IPS-NIHi7 (cell line): ENCODE results near the gene RABAC1.
"Not testable (repeated sequence)": the region's sequence is repeated elsewhere in the genome, so short reads cannot be mapped to it uniquely, and the experiment has no call there.

ENCODE experiments used
- DNase-seq: peaks from one replicate; pipeline ENCODE4 v3.0.0; 2012; ENCODE audit warnings: mixed read lengths; ENCODE audit errors: extremely low spot score

RABAC1 gene

GRCh38 chr19:41915776-41916414, 43.2 kb downstream of the RABAC1 start:
- no peak for DNase-seq

GRCh38 chr19:41915021-41915775, 43.9 kb downstream of the RABAC1 start:
- no peak for DNase-seq

- DNase-seq = not testable (repeated sequence)
These were observed 44.7 kb downstream of the RABAC1 start for GRCh38 chr19:41914424-41914834.

DNA sequence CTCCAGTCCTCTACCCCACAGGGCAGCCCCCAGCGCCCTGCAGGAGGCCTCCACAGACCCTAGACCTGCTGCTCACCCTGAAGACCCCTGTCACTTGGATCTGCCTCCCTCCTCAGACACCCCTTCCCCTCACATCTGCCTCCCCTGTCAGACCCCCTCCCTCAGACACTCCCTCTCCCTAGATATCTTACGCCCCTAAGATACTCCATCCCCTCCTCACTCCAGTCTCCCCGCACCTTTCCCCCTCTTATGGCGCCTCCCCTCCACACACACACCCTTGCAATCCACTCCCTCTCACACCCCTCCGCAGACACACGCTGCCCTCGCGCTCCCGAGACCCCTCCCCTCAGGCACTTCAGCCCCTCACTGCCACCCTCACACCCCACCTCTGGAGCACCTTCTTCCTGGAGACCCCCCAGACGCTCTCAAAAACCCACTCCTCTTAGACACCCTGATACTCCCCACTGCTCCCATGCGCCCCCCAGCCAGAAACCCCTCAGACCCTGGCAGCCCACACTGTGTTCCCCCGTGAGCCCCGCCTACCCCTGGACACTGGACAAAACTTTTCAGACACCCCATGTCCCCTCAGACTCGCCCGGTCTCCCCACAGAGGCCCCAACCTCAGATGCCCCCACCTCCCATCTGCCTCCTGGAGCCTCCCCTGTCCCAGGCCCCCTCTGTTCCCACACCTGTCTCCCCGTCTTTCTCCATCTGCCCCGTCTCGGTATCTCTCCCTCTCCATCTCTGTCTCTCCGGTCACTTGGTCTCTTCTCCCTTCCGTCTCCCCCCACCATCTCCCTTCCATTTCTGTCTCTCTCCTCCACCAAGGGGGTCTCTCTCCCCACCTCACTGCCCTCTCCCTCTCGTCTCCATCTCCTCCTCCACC, 45.3 kb downstream of the RABAC1 start:
- peak; percentile 55 for DNase-seq

DNA sequence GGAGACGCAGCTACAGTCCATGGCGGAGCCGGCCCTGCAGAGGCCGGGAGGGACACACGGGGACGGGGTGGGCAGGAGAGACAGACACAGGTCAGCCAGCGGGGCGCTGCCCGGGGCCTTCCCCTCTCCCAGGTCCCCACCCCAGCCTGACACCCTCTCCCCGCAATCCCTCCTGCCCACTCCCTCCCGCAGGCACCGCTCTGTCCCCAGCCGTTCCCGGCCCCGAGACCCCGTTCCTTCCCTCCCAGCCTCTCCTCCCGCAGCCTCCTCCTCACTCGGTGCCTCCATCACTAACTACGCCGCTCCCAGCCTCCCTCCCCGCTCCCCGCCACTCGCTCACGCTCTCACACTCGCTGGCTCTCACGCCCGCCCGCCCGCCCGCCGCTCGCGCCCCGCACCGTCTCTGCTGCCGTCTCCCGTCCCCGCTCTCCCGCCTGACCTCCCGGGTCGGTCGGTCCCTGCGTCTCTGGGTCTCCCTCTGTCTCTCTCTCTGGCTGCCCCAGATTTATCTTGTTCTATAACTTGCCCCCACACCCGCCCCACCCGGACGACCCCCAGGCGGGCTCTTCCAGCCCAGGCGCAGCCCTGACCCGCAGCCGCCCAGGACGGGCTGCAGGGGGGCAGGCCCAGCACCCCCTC, 46.1 kb downstream of the RABAC1 start:
- DNase-seq = no peak

DNA sequence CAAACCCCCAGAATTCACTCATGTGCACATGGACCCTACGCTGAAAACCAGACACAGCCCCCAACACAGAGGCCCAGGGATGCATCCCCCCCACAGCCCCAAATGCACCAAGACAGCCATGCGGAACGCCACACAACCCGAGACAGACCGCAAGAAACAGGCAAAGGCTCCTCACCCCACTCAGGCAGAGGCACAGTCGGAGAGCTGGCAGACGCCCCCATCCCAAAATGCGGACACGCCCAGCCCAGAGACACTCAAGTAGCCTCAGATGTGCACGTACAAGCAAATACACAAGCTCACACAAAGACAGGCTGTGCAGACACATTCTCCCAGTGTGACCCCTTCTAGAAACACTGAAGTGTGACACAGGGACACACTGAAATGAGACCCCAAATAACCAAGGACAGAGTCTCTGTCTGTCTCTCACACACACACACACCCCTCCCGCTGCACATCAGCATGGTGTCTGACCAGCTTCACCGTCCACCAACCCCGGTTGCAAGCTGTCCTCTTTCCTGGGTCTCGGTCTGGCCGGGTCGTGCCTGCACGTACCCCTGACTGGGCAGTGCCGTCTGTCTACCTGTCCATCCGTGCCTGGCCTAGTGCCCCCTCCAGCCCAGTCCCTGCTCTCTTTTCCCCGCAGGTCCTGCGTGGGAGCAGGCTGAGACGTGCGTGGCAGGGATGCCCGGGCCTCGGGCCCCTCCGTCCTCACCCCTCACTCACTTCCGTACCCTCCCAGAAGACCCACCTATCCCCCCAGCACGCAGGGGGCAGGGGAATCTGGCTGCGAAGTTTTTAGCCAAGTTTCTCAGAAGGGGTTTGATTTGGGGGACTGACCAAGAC, 47.0 kb downstream of the RABAC1 start:
- DNase-seq = no peak

GRCh38 chr19:41910992-41911888, 47.9 kb downstream of the RABAC1 start:
- no peak for DNase-seq

DNA sequence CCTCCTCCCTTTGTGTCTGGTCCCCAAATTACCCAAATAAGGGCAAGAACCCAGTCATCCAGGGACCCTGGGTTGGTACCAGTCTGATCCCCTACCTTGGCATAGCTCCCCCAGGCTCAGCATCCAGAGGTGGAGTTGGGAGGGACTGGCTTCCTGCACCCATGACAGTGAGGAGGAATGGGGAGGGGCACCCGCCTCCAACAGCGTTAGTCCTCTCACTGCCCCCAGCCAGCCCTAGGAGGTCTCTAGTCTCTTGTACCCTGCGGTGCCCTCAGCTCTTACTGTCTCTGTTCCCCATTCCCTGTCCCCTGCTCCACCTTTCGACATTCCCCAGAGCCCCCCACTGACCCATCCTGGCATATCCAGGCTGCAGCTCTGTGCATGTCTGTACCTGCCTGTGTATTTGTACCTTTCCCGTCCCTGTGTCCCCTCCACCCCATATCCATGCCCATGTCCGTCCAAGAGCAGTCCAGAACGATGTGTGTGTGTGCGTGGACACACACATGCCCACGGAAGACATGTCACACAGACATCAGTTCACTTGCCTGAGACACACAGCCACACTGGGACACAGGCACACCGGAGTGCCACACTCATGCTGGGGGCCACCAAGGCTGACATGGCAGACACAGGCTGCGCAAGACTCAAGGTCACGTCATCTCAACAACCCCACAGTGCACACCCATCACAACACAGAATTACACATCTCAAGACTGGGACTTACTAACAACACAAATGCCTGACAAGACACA, 48.7 kb downstream of the RABAC1 start:
- DNase-seq = no peak

DNA sequence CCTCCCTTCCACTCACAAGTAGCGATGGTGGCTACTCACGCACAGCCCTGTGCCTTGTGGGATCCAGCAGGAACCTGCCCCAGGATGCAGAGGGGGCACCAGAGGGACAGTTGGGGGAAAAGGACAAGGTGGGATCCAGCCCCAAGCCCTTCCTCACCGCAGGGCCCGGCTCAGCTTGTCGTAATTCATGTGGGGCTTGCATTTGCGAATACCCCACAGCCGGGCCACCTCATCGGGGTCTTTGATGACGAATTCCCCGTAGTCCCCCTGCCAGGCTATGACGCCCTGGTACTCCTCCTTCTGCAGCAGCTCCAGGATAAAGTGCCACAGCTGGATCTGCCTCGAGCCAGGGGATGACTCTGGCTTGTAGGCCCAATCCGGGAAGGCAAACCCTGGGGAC, 49.4 kb downstream of the RABAC1 start:
- DNase-seq = no peak

DNA sequence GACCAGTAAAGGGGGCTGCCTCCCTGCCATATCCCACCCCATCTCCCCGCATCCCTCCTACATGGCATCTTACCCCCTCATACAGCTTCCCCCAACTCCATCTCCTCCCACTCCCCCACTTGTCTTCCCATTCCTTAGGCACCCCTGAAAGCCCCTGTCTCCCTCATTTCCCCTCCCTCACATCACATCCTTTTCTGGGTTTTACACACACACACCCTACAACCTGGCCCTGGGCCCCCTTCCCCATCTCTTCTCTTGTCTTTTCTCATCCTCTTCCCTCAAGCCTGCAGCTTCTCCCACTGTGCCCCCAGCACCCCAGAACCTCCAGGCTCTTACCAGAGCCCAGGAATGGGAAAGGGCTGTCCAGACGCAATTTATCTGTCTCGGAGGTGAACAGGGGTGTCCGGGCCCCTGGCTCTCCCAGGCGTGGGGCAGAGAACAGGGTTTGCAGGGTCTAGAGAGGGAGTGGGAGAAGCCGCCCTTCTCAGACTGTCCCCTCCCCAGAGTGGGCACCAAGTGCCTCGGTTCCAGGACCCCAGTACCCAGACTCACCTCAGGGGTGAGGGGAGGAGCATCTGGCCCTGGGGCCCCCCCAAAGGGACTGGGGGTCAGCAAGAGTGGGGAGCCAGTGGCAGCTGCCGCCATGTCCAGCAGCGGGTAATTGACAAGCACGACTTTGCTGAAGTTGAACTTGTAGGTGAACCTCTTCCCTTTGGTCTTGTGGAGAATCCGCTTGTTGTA, 50.2 kb downstream of the RABAC1 start:
- no peak for DNase-seq

DNA sequence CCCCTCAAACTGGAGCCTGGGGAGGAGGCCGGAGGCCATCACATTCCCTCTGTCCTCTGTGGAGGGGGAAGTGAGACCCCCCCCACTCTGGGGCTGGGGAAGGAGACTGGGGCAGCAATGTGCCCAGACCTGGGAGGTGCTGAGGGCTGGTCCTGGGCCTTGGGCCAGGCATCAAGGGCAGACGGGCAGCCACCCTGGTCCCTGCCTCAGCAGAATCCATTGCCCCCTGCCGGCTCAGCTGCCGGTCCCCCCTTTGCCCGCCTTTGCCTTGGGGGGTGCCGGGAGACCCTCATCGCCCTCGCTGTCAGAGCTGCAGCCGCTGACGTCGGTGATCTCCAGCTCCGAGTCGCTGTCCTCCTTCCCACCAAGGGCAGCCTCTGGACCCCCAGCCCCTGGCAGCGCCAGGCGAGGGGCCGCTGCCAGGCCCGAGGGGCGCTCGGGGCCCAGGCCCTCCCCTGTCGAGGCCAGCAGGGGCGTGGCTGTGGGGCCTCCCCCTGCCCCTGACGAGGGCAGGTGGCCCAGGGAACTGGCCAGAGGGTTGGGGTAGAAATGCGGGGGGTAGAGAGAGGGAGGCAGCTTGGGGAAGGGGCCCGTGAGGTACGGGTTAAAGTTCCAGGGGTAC, 51.0 kb downstream of the RABAC1 start:
- DNase-seq = no peak

DNA sequence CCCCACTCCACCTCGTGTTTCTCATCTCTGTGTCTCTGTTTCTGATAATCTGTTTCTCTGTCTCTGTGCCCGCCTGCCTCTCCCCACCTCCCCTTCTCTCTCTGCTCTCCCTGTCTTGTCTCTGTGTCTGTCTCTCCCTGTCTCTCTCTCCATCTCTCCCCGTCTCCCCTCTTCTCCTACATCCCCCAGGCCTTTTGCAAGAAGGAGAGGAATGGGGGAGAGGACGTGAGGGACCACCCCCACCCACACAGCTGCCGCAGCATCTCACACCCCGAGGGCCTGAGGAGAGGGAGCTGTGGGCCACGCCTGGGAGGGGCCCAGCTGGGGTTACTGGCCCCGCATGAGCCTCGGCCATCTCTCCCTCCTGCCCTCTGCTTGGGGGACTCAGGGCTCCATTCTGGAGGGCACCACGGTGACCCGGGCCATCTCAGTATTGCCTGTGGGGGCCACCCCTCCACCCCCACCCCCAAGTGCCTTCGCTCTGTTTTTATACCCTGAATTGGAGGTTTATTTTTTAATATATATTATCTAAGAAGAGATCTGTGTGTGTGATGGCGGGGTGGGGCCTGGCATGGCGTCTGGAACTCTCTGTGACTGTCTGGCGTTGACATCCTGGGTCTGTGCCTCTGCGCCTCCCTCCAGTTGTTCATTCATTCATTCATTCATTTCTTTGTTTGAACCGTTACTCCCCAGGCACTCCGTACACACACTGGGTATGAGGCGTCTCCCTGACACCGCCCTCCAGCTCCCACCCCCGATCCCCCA, 52.0 kb downstream of the RABAC1 start:
- no peak for DNase-seq
